Stomach (tissue), 9 donors: Measurements from ENCODE around the gene NTNG1. TPM values are rescaled to one million over a fixed set of nuclear protein-coding genes. Genes with fewer than 3 reads are reported as not detected.

Experiments used
- DNase-seq, 2 donors: peaks; one replicate each; pipeline versions ENCODE4 v3.0.0 to v3.0.0-alpha.2; 2013 to 2019
- H3K27ac ChIP-seq, 5 donors: fragments of 200-600 bp in 4 of 5; sonication (generic) in 4 of 5; one replicate each; pipeline ENCODE4 v1.5.1; 2013 to 2019; ENCODE audit warnings: mild to moderate bottlenecking in 1 of 5, moderate library complexity in 1 of 5
- H3K27me3 ChIP-seq, 3 donors: fragments of 200-600 bp; sonication (generic); one replicate each; pipeline ENCODE4 v1.5.1; 2017 to 2019; ENCODE audit warnings: mixed run types in 1 of 3
- H3K36me3 ChIP-seq, 4 donors: fragments of 200-600 bp; sonication (generic); 1 replicate in 3 of 4; 2 replicates in 1 of 4; pipeline ENCODE4 v1.5.1; 2016 to 2019
- H3K4me1 ChIP-seq, 4 donors: fragments of 200-600 bp; sonication (generic); one replicate each; pipeline ENCODE4 v1.5.1; 2016 to 2019
- H3K4me3 ChIP-seq, 4 donors: fragments of 200-600 bp; sonication (generic) in 3 of 4; one replicate each; pipeline ENCODE4 v1.5.1; 2016 to 2019; ENCODE audit warnings: mild to moderate bottlenecking in 1 of 4
- H3K9me3 ChIP-seq, 4 donors: fragments of 200-600 bp; sonication (generic); one replicate each; pipeline ENCODE4 v1.5.1; 2016 to 2019
- CTCF ChIP-seq, 7 experiments: fragments of 450-650 bp in 4 of 7; fragments of 200-600 bp in 3 of 7; sonication (generic) in 3 of 7; IDR thresholded peaks; one replicate each; pipeline ENCODE4 v1.5.1; 2016 to 2019; ENCODE audit warnings: antibody characterized with exemption in 7 of 7, control low read depth in 2 of 7, mild to moderate bottlenecking in 1 of 7
- EP300 ChIP-seq: sonication (generic); formaldehyde crosslinking; IDR thresholded peaks from one replicate; pipeline ENCODE4 v1.6.1; 2017; ENCODE audit warnings: antibody characterized with exemption
- POLR2A ChIP-seq, 4 donors: fragments of 450-650 bp; IDR thresholded peaks; one replicate each; pipeline ENCODE4 v1.6.1; 2016; ENCODE audit warnings: antibody characterized with exemption in 4 of 4, control low read depth in 2 of 4, mild to moderate bottlenecking in 1 of 4, moderate library complexity in 1 of 4
- POLR2AphosphoS5 ChIP-seq, 3 donors: sonication (generic); formaldehyde crosslinking; IDR thresholded peaks; one replicate each; pipeline ENCODE4 v1.6.1; 2016; ENCODE audit warnings: antibody characterized with exemption in 3 of 3
- WGBS, 5 donors: extraction: QIAGEN DNeasy Blood & Tissue Kit in 3 of 5; methylation state at CpG; one replicate each; pipeline versions ENCODE4 v1.1.5 to v1.1.7; 2013 to 2018; 5-methylcytosine and 5-hydroxymethylcytosine counted together
- intact Hi-C: fragments of 100-400 bp; cut with DNase I; formaldehyde crosslinking; loops from one replicate; pipeline ENCODE4 v1.15.1; 2023; ENCODE audit warnings: low total_unique reads
- polyA plus RNA-seq, 3 donors: library from polyadenylated mRNA; stranded (reverse); fragments of 200-250 nt; gene quantifications; one replicate each; pipeline ENCODE4 v1.2.3, GENCODE V29; 2013
- total RNA-seq, 5 donors: library from RNA; depleted of rRNA; stranded (reverse); fragments of >200 nt; gene quantifications; one replicate each; pipeline versions ENCODE4 v1.1.0 to v1.2.3, GENCODE V29; 2014 to 2016
- donor health status: healthy with polysubstance abuse.
- donor health status: Bipolar disorder and iron deficiency.
- donor health status: healthy.

Gene NTNG1
- total and polyA plus RNA-seq, 8 donors, result 0.23 to 2.0 (median 0.58) TPM; not detected in 3

GRCh38 chr1:107251083-107251482 is 110.2 kb downstream of the NTNG1 start:
- H3K27me3 ChIP-seq, result no peaks in the 10 kb centered on the region
- DNase-seq, result no peak
- intact Hi-C loops, result no loop called here
- WGBS, 5 donors, result 38 to 61% (median 53%) methylated on average over 2 of the region's 2 CpGs
- H3K27ac ChIP-seq, result no peak overlapping the region
- no peaks in the 10 kb centered on the region for H3K4me1 ChIP-seq
- H3K36me3 ChIP-seq, result no peaks in the 10 kb centered on the region
- TF ChIP-seq CTCF (IDR thresholded peaks at IDR 0.05) (no peak), POLR2AphosphoS5 (IDR thresholded peaks at IDR 0.05) (no peak), POLR2A (IDR thresholded peaks at IDR 0.05) (no peak), EP300 (no peak)
- H3K9me3 ChIP-seq, result no peaks in the 10 kb centered on the region
- H3K4me3 ChIP-seq, result no peak overlapping the region

GRCh38 chr1:107251839-107252238 is 111.0 kb downstream of the NTNG1 start:
- WGBS, 5 donors, result 71 to 83% (median 78%) methylated on average over 2 of the region's 2 CpGs
- no peaks in the 10 kb centered on the region for H3K4me1 ChIP-seq
- no peak overlapping the region for H3K27ac ChIP-seq
- H3K36me3 ChIP-seq, result no peaks in the 10 kb centered on the region
- no peak for DNase-seq
- no peak for TF ChIP-seq CTCF (IDR thresholded peaks at IDR 0.05)
- no peak for TF ChIP-seq POLR2AphosphoS5 (IDR thresholded peaks at IDR 0.05)
- H3K4me3 ChIP-seq, result no peak overlapping the region
- intact Hi-C loops, result no loop called here
- no peaks in the 10 kb centered on the region for H3K27me3 ChIP-seq
- H3K9me3 ChIP-seq, result no peaks in the 10 kb centered on the region

- Histone ChIP-seq H3K36me3 (no peaks in the 10 kb centered on the region), H3K4me1 (no peaks in the 10 kb centered on the region), H3K9me3 (no peaks in the 10 kb centered on the region), H3K27ac (no peak overlapping the region), H3K27me3 (no peaks in the 10 kb centered on the region), H3K4me3 (no peak overlapping the region)
- 63 to 87% (median 71%) methylated on average over 2 of the region's 2 CpGs for WGBS, 5 donors
- TF ChIP-seq POLR2AphosphoS5 (IDR thresholded peaks at IDR 0.05) (no peak), POLR2A (IDR thresholded peaks at IDR 0.05) (no peak), CTCF (IDR thresholded peaks at IDR 0.05) (no peak), EP300 (no peak)
- intact Hi-C loops, result no loop called here
- DNase-seq, result no peak
These were observed 111.4 kb downstream of the NTNG1 start for GRCh38 chr1:107252271-107252670.

GRCh38 chr1:107254306-107254705 is 113.5 kb downstream of the NTNG1 start:
- no peaks in the 10 kb centered on the region for H3K9me3 ChIP-seq
- no peaks in the 10 kb centered on the region for H3K4me1 ChIP-seq
- WGBS, 5 donors, result 57 to 63% (median 62%) methylated on average over 5 of the region's 5 CpGs
- no peaks in the 10 kb centered on the region for H3K27me3 ChIP-seq
- intact Hi-C loops, result no loop called here
- no peaks in the 10 kb centered on the region for H3K36me3 ChIP-seq
- TF ChIP-seq POLR2AphosphoS5 (IDR thresholded peaks at IDR 0.05) (no peak), POLR2A (IDR thresholded peaks at IDR 0.05) (no peak), EP300 (no peak), CTCF (IDR thresholded peaks at IDR 0.05) (no peak)
- no peak overlapping the region for H3K27ac ChIP-seq
- no peak for DNase-seq
- H3K4me3 ChIP-seq, result no peak overlapping the region
